Measurements from ENCODE around the gene LIMS2.

DNA sequence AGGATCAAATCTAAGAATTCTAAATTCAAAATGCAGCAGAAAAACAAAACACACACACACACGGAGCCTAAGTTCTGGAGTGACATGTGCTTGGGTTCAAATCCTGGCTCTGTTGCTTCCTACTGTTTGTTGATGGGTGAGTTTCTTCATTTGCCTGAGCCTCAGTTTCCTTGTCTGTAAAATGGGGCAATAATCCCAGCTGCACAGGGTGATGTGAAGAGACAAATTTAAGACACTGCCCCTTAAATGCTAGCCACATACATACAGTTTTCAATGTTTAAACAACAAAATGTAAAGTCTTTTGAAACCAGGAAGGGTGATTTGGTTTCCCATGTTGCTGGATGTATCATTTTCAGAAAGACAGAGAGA lies 30.3 kb downstream of the LIMS2 start:
- TF ChIP-seq POLR2A (IDR thresholded peaks at IDR 0.05) (no peak), CTCF (IDR thresholded peaks at IDR 0.05) (no peak), POLR2AphosphoS5 (IDR thresholded peaks at IDR 0.05; ENCODE audit: insufficient read depth in 1 of 2, low read depth in 1 of 2) (no peak)
